K562 (cell line): ENCODE data around the gene KDM5A. TPM values are rescaled to one million over a fixed set of nuclear protein-coding genes. Genes with fewer than 3 reads are reported as not detected.

Experiments
- ATAC-seq: fragments of 200-7000 bp; cut with Tn5 transposase; 3 replicates; pipeline ENCODE4 v1.9.1; 2020; ENCODE audit warnings: moderate library complexity
- BruUV-seq: library from RNA; stranded (reverse); fragments of 400-500 nt; replicated peaks from 2 replicates; lab custom pipeline; 2021; lab: Mats Ljungman, UMichigan
- CTCF ChIA-PET: fragments of 300-600 bp; formaldehyde crosslinking; extraction: SDS; loops from one replicate; lab custom pipeline; 2021; ENCODE audit warnings: low intra/inter-chr PET ratio; lab: Yijun Ruan, JAX
- POLR2A ChIA-PET: fragments of 300-600, 350-650 bp; sonication (Branson Sonifier 250); formaldehyde crosslinking; extraction: SDS; loops from one replicate; lab custom pipeline; 2021; ENCODE audit warnings: antibody characterized with exemption, inconsistent platforms; lab: Yijun Ruan, JAX
- DNase-seq, 4 experiments: peaks; one replicate each; pipeline versions ENCODE4 v3.0.0 to v3.0.0-alpha.2; 2011 to 2018; ENCODE audit warnings: low spot score in 3 of 4, mixed read lengths in 3 of 4; ENCODE audit errors: extremely low read depth in 1 of 4
- FAIRE-seq: peaks from 2 replicates; lab custom pipeline; 2011; peaks lifted over from hg19 to GRCh38; lab: Jason Lieb, UNC
- H2AFZ ChIP-seq: 2 replicates; pipeline ENCODE4 v1.6.0; 2011; ENCODE audit warnings: low read depth, low read length, control low read depth, inconsistent platforms
- H3K27ac ChIP-seq: fragments of 200-600 bp; 3 replicates; pipeline ENCODE4 v1.8.0; 2011; ENCODE audit warnings: low read depth, mild to moderate bottlenecking, control low read depth, inconsistent platforms, low read length, moderate library complexity, mixed read lengths; ENCODE audit errors: extremely low read depth
- H3K27me3 ChIP-seq, 2 experiments: fragments of 300-600 bp in 1 of 2; 2 replicates in 1 of 2; 3 replicates in 1 of 2; pipeline versions ENCODE4 v1.6.0 to v1.8.0; 2011; ENCODE audit warnings: inconsistent platforms in 2 of 2, low read length in 2 of 2, mild to moderate bottlenecking in 1 of 2, mixed read lengths in 1 of 2, moderate library complexity in 1 of 2; ENCODE audit not compliant: control insufficient read depth in 2 of 2, insufficient read depth in 2 of 2
- H3K36me3 ChIP-seq: fragments of 300-600 bp; 3 replicates; pipeline ENCODE4 v1.8.0; 2011; ENCODE audit warnings: mild to moderate bottlenecking, low read length, inconsistent platforms; ENCODE audit not compliant: control insufficient read depth, insufficient read depth
- H3K4me1 ChIP-seq, 2 experiments: fragments of 200-600 bp in 1 of 2; replicated peaks in 1 of 2; 2 replicates in 1 of 2; 3 replicates in 1 of 2; pipeline versions ENCODE4 v1.5.1 to v1.8.0; 2011; ENCODE audit warnings: inconsistent platforms in 2 of 2, low read length in 2 of 2, mild to moderate bottlenecking in 1 of 2, mixed read lengths in 1 of 2, moderate library complexity in 1 of 2; ENCODE audit not compliant: control insufficient read depth in 2 of 2, insufficient read depth in 2 of 2
- H3K4me2 ChIP-seq: 2 replicates; pipeline ENCODE4 v1.6.1; 2011; ENCODE audit warnings: low read length, control low read depth, inconsistent platforms, mixed read lengths; ENCODE audit not compliant: insufficient read depth
- H3K4me3 ChIP-seq: fragments of 200-600 bp; sonication (generic), shearing (Covaris generic); 2 replicates; pipeline ENCODE4 v1.5.1; 2016; ENCODE audit warnings: control low read depth, inconsistent platforms
- H3K79me2 ChIP-seq: fragments of 200-600 bp; 3 replicates; pipeline ENCODE4 v1.8.0; 2011; ENCODE audit warnings: low read length, inconsistent platforms; ENCODE audit not compliant: control insufficient read depth, insufficient read depth
- H3K9ac ChIP-seq, 2 experiments: 2 replicates each; pipeline versions ENCODE4 v1.6.0 to v1.6.1; 2011; ENCODE audit warnings: low read depth in 2 of 2, low read length in 2 of 2, control low read depth in 1 of 2, inconsistent platforms in 1 of 2, mild to moderate bottlenecking in 1 of 2, mixed read lengths in 1 of 2; ENCODE audit not compliant: insufficient read depth in 1 of 2
- H3K9me1 ChIP-seq: one replicate; pipeline ENCODE4 v1.6.0; 2011; ENCODE audit warnings: inconsistent platforms, mild to moderate bottlenecking, low read length, moderate library complexity; ENCODE audit not compliant: control insufficient read depth, insufficient read depth
- H3K9me3 ChIP-seq: replicated peaks from 2 replicates; pipeline ENCODE4 v1.5.1; 2011; ENCODE audit warnings: low read depth, low read length, inconsistent platforms; ENCODE audit not compliant: control insufficient read depth, insufficient read depth
- H4K20me1 ChIP-seq: replicated peaks from 2 replicates; pipeline ENCODE4 v1.6.1; 2011; ENCODE audit warnings: low read length, inconsistent platforms, mixed read lengths; ENCODE audit not compliant: control insufficient read depth, insufficient read depth
- ARID1B ChIP-seq: fragments of 450-650 bp; IDR thresholded peaks from 2 replicates; pipeline ENCODE4 v1.6.1; 2016; ENCODE audit warnings: antibody characterized with exemption, mild to moderate bottlenecking, inconsistent platforms
- BHLHE40 ChIP-seq: IDR thresholded peaks from 2 replicates; pipeline ENCODE4 v1.6.1; 2011; ENCODE audit warnings: low read length, improper control_type of control experiment
- CXXC5 ChIP-seq: fragments of 250-450 bp; sonication (Bioruptor Pico); IDR thresholded peaks from 2 replicates; pipeline ENCODE4 v1.8.0; 2022; ENCODE audit warnings: inconsistent platforms, mild to moderate bottlenecking, moderate library complexity
- DIDO1 ChIP-seq: fragments of 450-650 bp; IDR thresholded peaks from 2 replicates; pipeline ENCODE4 v1.6.1; 2016; ENCODE audit warnings: low read depth, missing biosample characterization, missing genetic modification characterization
- HMGXB4 ChIP-seq: sonication (generic); formaldehyde crosslinking; IDR thresholded peaks from 2 replicates; pipeline ENCODE4 v1.8.1; 2023; ENCODE audit warnings: mild to moderate bottlenecking, missing genetic modification reagents
- NR1H2 ChIP-seq: sonication (generic); formaldehyde crosslinking; IDR thresholded peaks from 2 replicates; pipeline ENCODE4 v1.4.0; 2020; ENCODE audit warnings: mild to moderate bottlenecking, missing genetic modification reagents
- POLR2AphosphoS5 ChIP-seq: IDR thresholded peaks from 2 replicates; pipeline ENCODE4 v1.6.1; 2011; ENCODE audit warnings: mild to moderate bottlenecking, low read depth, low read length, moderate library complexity; ENCODE audit not compliant: control insufficient read depth, insufficient read depth
- STAT5A ChIP-seq: IDR thresholded peaks from 2 replicates; pipeline ENCODE4 v1.6.1; 2012; ENCODE audit warnings: low read length, inconsistent platforms, borderline replicate concordance
- THAP12 ChIP-seq: fragments of 250-450 bp; sonication (Bioruptor Pico); IDR thresholded peaks from 2 replicates; pipeline ENCODE4 v1.9.0; 2021; ENCODE audit warnings: mild to moderate bottlenecking, inconsistent platforms
- ZBED1 ChIP-seq: IDR thresholded peaks from 2 replicates; pipeline ENCODE4 v1.6.1; 2014
- ZNF696 ChIP-seq: fragments of 250-450 bp; sonication (Bioruptor Pico); conservative IDR thresholded peaks from 2 replicates; pipeline ENCODE4 v1.4.0; 2020; ENCODE audit warnings: mild to moderate bottlenecking, moderate library complexity
- WGBS: fragments of 100-300 bp; shearing (Covaris generic); methylation state at CpG from one replicate; pipeline ENCODE4 v1.1.6; 2016; ENCODE audit warnings: low coverage, mixed read lengths; ENCODE audit not compliant: insufficient coverage; ENCODE audit errors: missing lambda C conversion rate; 5-methylcytosine and 5-hydroxymethylcytosine counted together
- in situ Hi-C: fragments of 300-500 bp; cut with MboI; formaldehyde crosslinking; loops from 4 replicates; pipeline ENCODE4 v1.15.0; 2018; ENCODE audit warnings: inconsistent platforms, mixed read lengths
- intact Hi-C: fragments of 100-400 bp; cut with micrococcal nuclease; formaldehyde crosslinking; loops from 2 replicates; pipeline ENCODE4 v1.14.2; 2022
- polyA plus RNA-seq, 8 experiments: library from polyadenylated mRNA; depleted of rRNA in 4 of 8; stranded (reverse) in 5 of 8; unstranded in 3 of 8; fragments of >200 nt; fragmentation: Nextera tagmentation in 2 of 8; fragmentation: Illumina TruSeq in 1 of 8; extraction: Ambion mirVana in 2 of 8; extraction: Trizol in 1 of 8; gene quantifications; 2 replicates each; pipeline versions ENCODE4 v1.2.1 to v1.2.3, GENCODE V29; 2011 to 2014; ENCODE audit warnings: inconsistent platforms in 1 of 8, missing spikeins in 1 of 8
- total RNA-seq, 7 experiments: library from RNA; depleted of rRNA in 6 of 7; stranded (reverse); fragments of >200 nt in 6 of 7; fragmentation: Illumina TruSeq in 2 of 7; extraction: Trizol in 2 of 7; gene quantifications; 2 replicates each; pipeline versions ENCODE4 v1.2.1 to v1.2.3, GENCODE V29; 2011 to 2021; ENCODE audit warnings: low replicate concordance in 1 of 7

The KDM5A gene
- total and polyA plus RNA-seq, 9 of the 15 experiments (the other 6 are each of a cell fraction or from before 2014, with no cell fraction given) = 5.5 to 35.1 (median 13.1) TPM

DNA sequence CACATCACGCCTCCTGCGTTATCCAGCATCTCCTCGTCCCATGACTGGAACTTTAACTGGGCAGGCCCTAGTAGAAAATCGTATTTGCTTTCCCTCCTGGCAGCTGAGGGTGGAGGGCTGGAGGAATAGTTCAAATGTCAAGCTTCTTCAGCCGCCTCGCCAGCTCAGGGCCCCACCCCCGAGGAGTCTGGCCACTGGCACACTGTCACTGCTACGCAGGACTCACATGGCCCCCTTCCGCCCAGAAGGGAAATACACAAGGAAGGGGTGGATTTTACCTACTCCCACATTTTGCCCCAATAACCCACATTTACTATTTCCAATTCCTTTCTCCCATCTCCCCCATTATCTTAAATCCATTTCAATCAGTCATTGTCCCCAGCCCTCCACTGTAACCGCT, 135.1 kb downstream of the KDM5A start (continued):
- TF ChIP-seq THAP12 (CRISPR knock-in tag) (no peak), ZBED1 (no peak), STAT5A (no peak), ZNF696 (CRISPR knock-in tag) (no peak)

DNA sequence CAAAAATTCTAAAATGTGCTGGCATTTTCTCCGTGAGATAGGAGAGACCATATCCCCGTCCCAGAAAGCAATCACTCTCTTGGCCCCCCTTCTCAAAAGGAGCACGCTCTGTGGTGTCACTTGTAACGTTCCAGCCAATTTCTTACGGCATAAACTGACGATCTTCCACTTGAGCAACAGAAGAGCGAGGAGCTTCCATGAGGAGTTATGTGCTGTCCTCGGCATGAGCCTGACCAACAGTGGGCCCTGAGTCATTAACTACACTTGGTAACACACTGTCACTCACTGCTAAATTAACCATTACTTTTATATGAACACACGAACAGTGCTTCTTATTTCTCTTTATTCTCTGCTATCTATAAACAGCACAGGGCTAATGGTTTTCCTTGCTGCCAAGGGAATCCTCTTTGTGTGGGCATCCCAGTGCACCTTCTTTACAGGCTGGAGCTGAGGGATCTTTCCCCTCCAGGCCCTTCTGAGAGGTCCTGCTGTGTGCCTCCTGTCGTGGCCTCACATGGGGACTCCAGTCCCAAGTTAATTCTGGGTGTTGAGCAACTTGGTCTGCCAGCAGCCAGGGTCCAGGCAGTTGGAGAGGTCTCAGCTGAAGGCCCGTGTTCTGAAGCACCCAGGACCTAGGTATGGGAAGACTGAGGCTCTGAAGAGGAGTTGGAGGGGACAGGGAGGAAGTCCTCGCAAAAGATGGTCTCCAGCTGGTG, 135.8 kb downstream of the KDM5A start:
- Histone ChIP-seq H3K27ac (no peak overlapping the region), H3K4me1 (no peaks in the 10 kb centered on the region; a peak in 3 of 5 replicates), H3K9ac (no peak overlapping the region), H3K79me2 (no peaks in the 10 kb centered on the region), H3K9me3 (no peaks in the 10 kb centered on the region; the same call in 1 of the 2 replicates), H3K4me2 (no peak overlapping the region), H4K20me1 (no peaks in the 10 kb centered on the region), H3K27me3 (0 out of 5 replicates have a peak, but pooled peaks cover 0 to 10% of the 10 kb centered on the region in 2 experiments), H3K9me1 (no peaks in the 10 kb centered on the region), H2AFZ (no peak overlapping the region), H3K4me3 (no peak overlapping the region), H3K36me3 (no peaks in the 10 kb centered on the region)
- intact Hi-C loops (no loop called here), in situ Hi-C loops (no loop called here)
- TF ChIP-seq ARID1B = no peak
- no peak for TF ChIP-seq BHLHE40
- no peak for TF ChIP-seq NR1H2 (CRISPR knock-in tag)
- TF ChIP-seq POLR2AphosphoS5 = no peak
- no peak for TF ChIP-seq HMGXB4 (CRISPR knock-in tag)
- no peak for TF ChIP-seq DIDO1
- TF ChIP-seq CXXC5 (CRISPR knock-in tag) = no peak
- FAIRE-seq = no peak
- BruUV-seq = no TSS peak
- no peak for ATAC-seq
- 21% methylated on average over 10 of the region's 12 CpGs for WGBS
- ChIA-PET CTCF (no interaction called here), POLR2A (interaction anchor here (1.0 kb wide), 1 partner anchor 189 kb away, joined by 3 read pairs; no protein-coding TSS in a partner anchor)
- no peak for DNase-seq
